GM12878 (cell line): ENCODE data around the gene DNTT. TPM values are rescaled to one million over a fixed set of nuclear protein-coding genes. Genes with fewer than 3 reads are reported as not detected.

Experiments used
- ATF2 ChIP-seq: IDR thresholded peaks from 2 replicates; pipeline ENCODE4 v1.6.1; 2012; ENCODE audit warnings: low read length, inconsistent platforms
- CUX1 ChIP-seq: IDR thresholded peaks from 2 replicates; pipeline ENCODE4 v1.6.1; 2012; ENCODE audit warnings: improper control_type of control experiment, low read depth, low read length; ENCODE audit not compliant: insufficient replicate concordance
- TAF1 ChIP-seq: IDR thresholded peaks from 2 replicates; pipeline ENCODE4 v1.6.1; 2011; ENCODE audit warnings: mild to moderate bottlenecking, low read depth, low read length, borderline replicate concordance
- ZBTB11 ChIP-seq: fragments of 450-650 bp; formaldehyde crosslinking; IDR thresholded peaks from 2 replicates; pipeline ENCODE4 v1.5.0; 2022; ENCODE audit warnings: mild to moderate bottlenecking, missing genetic modification characterization
- ZNF592 ChIP-seq: fragments of 450-650 bp; IDR thresholded peaks from 2 replicates; pipeline ENCODE4 v1.6.1; 2017; ENCODE audit warnings: mild to moderate bottlenecking, moderate library complexity
- ZNF687 ChIP-seq: fragments of 450-650 bp; IDR thresholded peaks from 2 replicates; pipeline ENCODE4 v1.6.1; 2017; ENCODE audit warnings: mild to moderate bottlenecking, moderate library complexity
- polyA plus RNA-seq, 11 experiments: library from polyadenylated mRNA; depleted of rRNA in 4 of 11; unstranded in 6 of 11; stranded (reverse) in 5 of 11; fragments of >200 nt; fragmentation: Nextera tagmentation in 4 of 11; fragmentation: Illumina TruSeq in 1 of 11; extraction: Ambion mirVana in 4 of 11; extraction: Trizol in 1 of 11; gene quantifications; 1 replicate in 1 of 11; 2 replicates in 10 of 11; pipeline versions ENCODE4 v1.2.1 to v1.2.3, GENCODE V29; 2011 to 2016; ENCODE audit warnings: inconsistent platforms in 2 of 11, missing spikeins in 2 of 11, low read depth in 1 of 11
- total RNA-seq, 4 experiments: library from RNA; depleted of rRNA in 3 of 4; stranded (reverse); fragments of >200 nt in 3 of 4; fragmentation: Illumina TruSeq in 1 of 4; extraction: Trizol in 1 of 4; gene quantifications; 2 replicates each; pipeline versions ENCODE4 v1.2.1 to v1.2.3, GENCODE V29; 2013 to 2021

Gene DNTT
- total and polyA plus RNA-seq, 10 of the 15 experiments (the other 5 are each of a cell fraction or from before 2014, with no cell fraction given), result 0.06 to 0.13 (median 0.09) TPM; not detected in 5

- TF ChIP-seq ZNF592, result no peak
- TF ChIP-seq ATF2, result peak; percentile 77; the same call in 1 of the 2 replicates
- TF ChIP-seq CUX1, result peak; percentile 83
- TF ChIP-seq ZBTB11 (CRISPR knock-in tag), result no peak
- TF ChIP-seq ZNF687, result peak; percentile 47
- TF ChIP-seq TAF1, result peak; percentile 51; the same call in 1 of the 2 replicates
These were observed 16.7 kb upstream of the DNTT start (continued) for GRCh38 chr10:96287392-96288105.
